Endometrium (tissue), 2 donors: ENCODE data around the gene C12orf57.

Experiments used
- FAIRE-seq: peaks from 2 replicates; lab custom pipeline; 2012; peaks lifted over from hg19 to GRCh38; lab: Jason Lieb, UNC
- donor health status: control.
- donor health status: control.

Gene C12orf57

GRCh38 chr12:6917491-6918231, 26.2 kb upstream of the C12orf57 start:
- FAIRE-seq, result no peak

GRCh38 chr12:6919588-6919987, 24.2 kb upstream of the C12orf57 start:
- FAIRE-seq, result no peak

GRCh38 chr12:6921539-6921938, 22.3 kb upstream of the C12orf57 start:
- no peak for FAIRE-seq

GRCh38 chr12:6921996-6922946, 21.6 kb upstream of the C12orf57 start:
- FAIRE-seq, result no peak

- FAIRE-seq, result no peak
These were observed 20.7 kb upstream of the C12orf57 start for GRCh38 chr12:6923003-6923732.

- no peak for FAIRE-seq
These were observed 20.0 kb upstream of the C12orf57 start for GRCh38 chr12:6923851-6924250.

GRCh38 chr12:6925239-6925539, 18.6 kb upstream of the C12orf57 start:
- FAIRE-seq, result no peak

GRCh38 chr12:6925540-6926279, 18.1 kb upstream of the C12orf57 start:
- FAIRE-seq, result no peak

GRCh38 chr12:6927379-6928021, 16.3 kb upstream of the C12orf57 start, which contains the start of gene ATN1:
TSS of gene ATN1 (plus strand) at chr12:6927959. CDS start at chr12:6934002, 6,043 bp downstream.
- no peak for FAIRE-seq

GRCh38 chr12:6928022-6928702, 15.7 kb upstream of the C12orf57 start:
- FAIRE-seq, result no peak

GRCh38 chr12:6928703-6929407, 15.0 kb upstream of the C12orf57 start:
- no peak for FAIRE-seq

GRCh38 chr12:6929466-6930452, 14.1 kb upstream of the C12orf57 start:
- no peak for FAIRE-seq

- no peak for FAIRE-seq
These were observed 11.1 kb upstream of the C12orf57 start for GRCh38 chr12:6932766-6933165.

- no peak for FAIRE-seq
These were observed 9.7 kb upstream of the C12orf57 start for GRCh38 chr12:6934110-6934509.

GRCh38 chr12:6935371-6936193, 8.2 kb upstream of the C12orf57 start:
- no peak for FAIRE-seq

GRCh38 chr12:6936194-6936635, 7.6 kb upstream of the C12orf57 start:
- FAIRE-seq, result no peak

- no peak for FAIRE-seq
These were observed 7.0 kb upstream of the C12orf57 start for GRCh38 chr12:6936636-6937480.
